ENCODE measurements around the gene HSD17B1. TPM values are rescaled to one million over a fixed set of nuclear protein-coding genes. Genes with fewer than 3 reads are reported as not detected.

Gene HSD17B1
- total and polyA plus RNA-seq, 2 of the 13 experiments (the other 11 are each of a cell fraction or from before 2014, with no cell fraction given), result 0.54 to 0.93 TPM

DNA sequence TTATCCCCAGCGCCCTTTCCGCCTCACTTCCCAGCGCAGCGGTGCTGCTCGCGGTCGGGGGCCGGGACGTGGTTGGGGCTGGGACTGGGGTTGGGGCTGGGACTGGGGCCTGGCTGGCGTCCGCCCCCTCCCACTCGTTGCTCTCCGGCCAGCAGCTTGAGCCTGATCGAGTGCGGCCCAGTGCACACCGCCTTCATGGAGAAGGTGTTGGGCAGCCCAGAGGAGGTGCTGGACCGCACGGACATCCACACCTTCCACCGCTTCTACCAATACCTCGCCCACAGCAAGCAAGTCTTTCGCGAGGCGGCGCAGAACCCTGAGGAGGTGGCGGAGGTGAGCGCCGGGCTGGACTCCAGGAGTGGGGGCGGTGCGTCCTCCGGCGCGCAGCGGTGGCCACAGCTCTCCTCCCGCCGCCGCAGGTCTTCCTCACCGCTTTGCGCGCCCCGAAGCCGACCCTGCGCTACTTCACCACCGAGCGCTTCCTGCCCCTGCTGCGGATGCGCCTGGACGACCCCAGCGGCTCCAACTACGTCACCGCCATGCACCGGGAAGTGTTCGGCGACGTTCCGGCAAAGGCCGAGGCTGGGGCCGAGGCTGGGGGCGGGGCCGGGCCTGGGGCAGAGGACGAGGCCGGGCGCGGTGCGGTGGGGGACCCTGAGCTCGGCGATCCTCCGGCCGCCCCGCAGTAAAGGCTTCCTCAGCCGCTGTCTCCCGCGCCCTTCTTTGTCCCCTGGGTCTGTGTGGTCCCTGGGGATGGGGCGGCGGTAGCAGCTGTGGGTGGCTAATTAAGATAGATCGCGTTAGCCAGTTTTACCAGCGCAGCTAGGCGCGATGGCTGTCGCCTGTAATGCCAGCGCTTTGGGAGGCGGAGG is 1.8 kb downstream of the HSD17B1 start (continued):
- TF ChIP-seq, protein P1, sequence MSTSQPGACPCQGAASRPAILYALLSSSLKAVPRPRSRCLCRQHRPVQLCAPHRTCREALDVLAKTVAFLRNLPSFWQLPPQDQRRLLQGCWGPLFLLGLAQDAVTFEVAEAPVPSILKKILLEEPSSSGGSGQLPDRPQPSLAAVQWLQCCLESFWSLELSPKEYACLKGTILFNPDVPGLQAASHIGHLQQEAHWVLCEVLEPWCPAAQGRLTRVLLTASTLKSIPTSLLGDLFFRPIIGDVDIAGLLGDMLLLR (CRISPR knock-in tag; IDR thresholded peaks at IDR 0.05), result peak; percentile 94
- TF ChIP-seq YY1 (IDR thresholded peaks at IDR 0.05; ENCODE audit: insufficient read depth, insufficient replicate concordance, low read depth, low read length) (peak; percentile 80), ZNF557 (CRISPR knock-in tag; IDR thresholded peaks at IDR 0.05) (no peak), ZNF34 (CRISPR knock-in tag; IDR thresholded peaks at IDR 0.05; ENCODE audit: borderline replicate concordance) (no peak; the same call in 1 of the 2 replicates), ARNT2 (CRISPR knock-in tag; IDR thresholded peaks at IDR 0.05; ENCODE audit: low read depth) (peak; percentile 83), DMAP1 (CRISPR knock-in tag; IDR thresholded peaks at IDR 0.05) (peak; percentile 92), GPN1 (CRISPR knock-in tag; IDR thresholded peaks at IDR 0.05; ENCODE audit: borderline replicate concordance) (0 out of 2 replicates have a peak, but pooled peaks have one; percentile 60), TBX2 (CRISPR knock-in tag; IDR thresholded peaks at IDR 0.05; ENCODE audit: borderline replicate concordance) (peak; percentile 86), MAF1 (CRISPR knock-in tag; IDR thresholded peaks at IDR 0.05; ENCODE audit: borderline replicate concordance) (peak; percentile 60; the same call in 1 of the 2 replicates), ZFP1 (CRISPR knock-in tag; IDR thresholded peaks at IDR 0.05) (peak; percentile 83), ZBTB20 (CRISPR knock-in tag; IDR thresholded peaks at IDR 0.05; ENCODE audit: borderline replicate concordance, low read depth) (no peak), ZNF326 (CRISPR knock-in tag; IDR thresholded peaks at IDR 0.05; ENCODE audit: borderline replicate concordance) (no peak), ZNF562 (CRISPR knock-in tag; IDR thresholded peaks at IDR 0.05; ENCODE audit: borderline replicate concordance) (no peak), ZNF772 (CRISPR knock-in tag; IDR thresholded peaks at IDR 0.05) (peak; percentile 87), SOX13 (IDR thresholded peaks at IDR 0.05) (no peak), SOX13 (CRISPR knock-in tag; conservative IDR thresholded peaks at IDR 0.05 in 1 of 2, IDR thresholded peaks at IDR 0.05 in 1 of 2) (peak in 1 of 2 experiments; percentile 61; a peak in 2 of 4 replicates), ZSCAN30 (CRISPR knock-in tag; IDR thresholded peaks at IDR 0.05) (no peak), TBL1XR1 (IDR thresholded peaks at IDR 0.05; ENCODE audit: borderline replicate concordance, low read length, partially characterized antibody) (no peak), KDM1A (CRISPR knock-in tag; IDR thresholded peaks at IDR 0.05) (no peak), ZNF446 (CRISPR knock-in tag; IDR thresholded peaks at IDR 0.05) (peak; percentile 90; the same call in 1 of the 2 replicates), HMG20B (CRISPR knock-in tag; conservative IDR thresholded peaks at IDR 0.05) (0 out of 2 replicates have a peak, but pooled peaks have one; percentile 20), IRF2 (CRISPR knock-in tag; IDR thresholded peaks at IDR 0.05) (peak; percentile 96), ZNF790 (CRISPR knock-in tag; IDR thresholded peaks at IDR 0.05; ENCODE audit: borderline replicate concordance) (0 out of 2 replicates have a peak, but pooled peaks have one; percentile 42), ATM (IDR thresholded peaks at IDR 0.05; ENCODE audit: borderline replicate concordance) (no peak), MTF1 (CRISPR knock-in tag; IDR thresholded peaks at IDR 0.05) (no peak; the same call in 1 of the 2 replicates), NAIF1 (CRISPR knock-in tag; IDR thresholded peaks at IDR 0.05; ENCODE audit: borderline replicate concordance) (peak; percentile 98), NR2F6 (IDR thresholded peaks at IDR 0.05) (no peak), NR2F6 (CRISPR knock-in tag; IDR thresholded peaks at IDR 0.05) (peak; percentile 79)
- TF ChIP-seq, protein P2, sequence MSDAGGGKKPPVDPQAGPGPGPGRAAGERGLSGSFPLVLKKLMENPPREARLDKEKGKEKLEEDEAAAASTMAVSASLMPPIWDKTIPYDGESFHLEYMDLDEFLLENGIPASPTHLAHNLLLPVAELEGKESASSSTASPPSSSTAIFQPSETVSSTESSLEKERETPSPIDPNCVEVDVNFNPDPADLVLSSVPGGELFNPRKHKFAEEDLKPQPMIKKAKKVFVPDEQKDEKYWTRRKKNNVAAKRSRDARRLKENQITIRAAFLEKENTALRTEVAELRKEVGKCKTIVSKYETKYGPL (CRISPR knock-in tag; IDR thresholded peaks at IDR 0.05), result 0 out of 2 replicates have a peak, but pooled peaks have one; percentile 57
- TF ChIP-seq, protein P3, sequence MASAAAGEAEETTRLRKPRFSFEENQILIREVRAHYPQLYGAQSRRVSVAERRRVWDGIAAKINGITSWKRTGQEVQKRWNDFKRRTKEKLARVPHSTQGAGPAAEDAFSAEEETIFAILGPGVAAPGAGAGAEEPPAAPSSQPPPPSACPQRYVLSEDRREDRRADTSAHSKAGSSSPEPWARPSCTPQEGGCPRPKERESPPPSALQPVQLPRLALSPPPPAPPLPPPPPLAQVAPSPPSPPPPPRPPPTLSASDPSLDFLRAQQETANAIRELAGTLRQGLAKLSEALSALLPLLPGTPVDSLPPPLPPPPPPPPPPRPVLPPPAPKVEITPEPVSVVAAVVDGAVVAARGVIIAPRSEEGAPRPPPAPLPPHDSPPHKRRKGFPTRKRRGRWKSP (CRISPR knock-in tag; IDR thresholded peaks at IDR 0.05), result peak; percentile 99
